ENCODE measurements around the gene NFATC2. TPM values are rescaled to one million over a fixed set of nuclear protein-coding genes. Genes with fewer than 3 reads are reported as not detected.

NFATC2 gene
- total RNA-seq, 1 donor from 2014 or later, result 2.0 TPM

- H3K27me3 Mint-ChIP-seq (ENCODE audit: low read depth), result no peaks in the 10 kb centered on the region
- peaks cover 51% of the 10 kb centered on the region for H3K4me1 Mint-ChIP-seq (ENCODE audit: low read depth)
- TF ChIP-seq CTCF (IDR thresholded peaks at IDR 0.05), result no peak
Measured at GRCh38 chr20:51356871-51357270, 185.6 kb downstream of the NFATC2 start.

GRCh38 chr20:51354769-51355319 is 187.7 kb downstream of the NFATC2 start:
- no peak for DNase-seq (ENCODE audit: low spot score)
- no peak for TF ChIP-seq CTCF (IDR thresholded peaks at IDR 0.05)
- peak overlapping the region; percentile 35 for H3K4me3 Mint-ChIP-seq (ENCODE audit: unreplicated experiment)
- no peaks in the 10 kb centered on the region for H3K36me3 Mint-ChIP-seq (ENCODE audit: low read depth)
- H3K27me3 Mint-ChIP-seq (ENCODE audit: low read depth), result no peaks in the 10 kb centered on the region
- peak overlapping the region; percentile 95 for H3K27ac Mint-ChIP-seq (ENCODE audit: unreplicated experiment)
- H3K9me3 Mint-ChIP-seq (ENCODE audit: low read depth), result no peaks in the 10 kb centered on the region
- H3K4me1 Mint-ChIP-seq (ENCODE audit: low read depth), result peaks cover 51% of the 10 kb centered on the region

More at GRCh38 chr20:51356871-51357270, 185.6 kb downstream of the NFATC2 start:
- Mint-ChIP-seq H3K36me3 (ENCODE audit: low read depth) (no peaks in the 10 kb centered on the region), H3K9me3 (ENCODE audit: low read depth) (no peaks in the 10 kb centered on the region), H3K4me3 (ENCODE audit: unreplicated experiment) (no peak overlapping the region), H3K27ac (ENCODE audit: unreplicated experiment) (no peak overlapping the region)
- no peak for DNase-seq (ENCODE audit: low spot score)

- TF ChIP-seq CTCF (IDR thresholded peaks at IDR 0.05), result no peak
- peaks cover 57% of the 10 kb centered on the region for H3K4me1 Mint-ChIP-seq (ENCODE audit: low read depth)
- H3K36me3 Mint-ChIP-seq (ENCODE audit: low read depth), result no peaks in the 10 kb centered on the region
- no peaks in the 10 kb centered on the region for H3K9me3 Mint-ChIP-seq (ENCODE audit: low read depth)
- DNase-seq (ENCODE audit: low spot score), result no peak
- no peaks in the 10 kb centered on the region for H3K27me3 Mint-ChIP-seq (ENCODE audit: low read depth)
- peak overlapping the region; percentile 95 for H3K27ac Mint-ChIP-seq (ENCODE audit: unreplicated experiment)
- H3K4me3 Mint-ChIP-seq (ENCODE audit: unreplicated experiment), result peak overlapping the region; percentile 35
Measured at GRCh38 chr20:51354191-51354768, 188.2 kb downstream of the NFATC2 start.

GRCh38 chr20:51353491-51353890 is 189.0 kb downstream of the NFATC2 start:
- no peaks in the 10 kb centered on the region for H3K27me3 Mint-ChIP-seq (ENCODE audit: low read depth)
- H3K9me3 Mint-ChIP-seq (ENCODE audit: low read depth), result no peaks in the 10 kb centered on the region
- no peak overlapping the region for H3K27ac Mint-ChIP-seq (ENCODE audit: unreplicated experiment)
- H3K36me3 Mint-ChIP-seq (ENCODE audit: low read depth), result no peaks in the 10 kb centered on the region
- TF ChIP-seq CTCF (IDR thresholded peaks at IDR 0.05), result no peak
- DNase-seq (ENCODE audit: low spot score), result no peak
- peaks cover 61% of the 10 kb centered on the region for H3K4me1 Mint-ChIP-seq (ENCODE audit: low read depth)
- H3K4me3 Mint-ChIP-seq (ENCODE audit: unreplicated experiment), result no peak overlapping the region

GRCh38 chr20:51352791-51353190 is 189.7 kb downstream of the NFATC2 start:
- Mint-ChIP-seq H3K4me3 (ENCODE audit: unreplicated experiment) (no peak overlapping the region), H3K4me1 (ENCODE audit: low read depth) (peaks cover 68% of the 10 kb centered on the region), H3K27me3 (ENCODE audit: low read depth) (no peaks in the 10 kb centered on the region), H3K36me3 (ENCODE audit: low read depth) (no peaks in the 10 kb centered on the region), H3K9me3 (ENCODE audit: low read depth) (no peaks in the 10 kb centered on the region), H3K27ac (ENCODE audit: unreplicated experiment) (no peak overlapping the region)
- no peak for TF ChIP-seq CTCF (IDR thresholded peaks at IDR 0.05)
- no peak for DNase-seq (ENCODE audit: low spot score)

Data from chondrocyte (in vitro differentiated cells).